ENCODE measurements around the gene GNAS-AS1.

GRCh38 chr20:58890518-58891085 is 39.9 kb upstream of the GNAS-AS1 start:
- TF ChIP-seq POLR2A (IDR thresholded peaks at IDR 0.05; ENCODE audit: low read depth, low read length) (no peak; the same call in 1 of the 2 replicates), POLR2AphosphoS5 (IDR thresholded peaks at IDR 0.05; ENCODE audit: low read depth, low read length) (0 out of 2 replicates have a peak, but pooled peaks have one; percentile 29), TAF1 (IDR thresholded peaks at IDR 0.05; ENCODE audit: low read depth, low read length) (no peak; the same call in 1 of the 2 replicates), SPI1 (IDR thresholded peaks at IDR 0.05; ENCODE audit: low read depth, low read length) (no peak)
